HG02763 (cell line): ENCODE measurements around the gene FIBP.
"Not testable (repeated sequence)": the region's sequence is repeated elsewhere in the genome, so short reads cannot be mapped to it uniquely, and the experiment has no call there.

Source experiments
- ATAC-seq: cut with Tn5 transposase; IDR thresholded peaks from one replicate; pipeline ENCODE4 v1.9.1; 2021; ENCODE audit warnings: mild to moderate bottlenecking, moderate library complexity; ENCODE audit not compliant: unreplicated experiment

FIBP gene

DNA sequence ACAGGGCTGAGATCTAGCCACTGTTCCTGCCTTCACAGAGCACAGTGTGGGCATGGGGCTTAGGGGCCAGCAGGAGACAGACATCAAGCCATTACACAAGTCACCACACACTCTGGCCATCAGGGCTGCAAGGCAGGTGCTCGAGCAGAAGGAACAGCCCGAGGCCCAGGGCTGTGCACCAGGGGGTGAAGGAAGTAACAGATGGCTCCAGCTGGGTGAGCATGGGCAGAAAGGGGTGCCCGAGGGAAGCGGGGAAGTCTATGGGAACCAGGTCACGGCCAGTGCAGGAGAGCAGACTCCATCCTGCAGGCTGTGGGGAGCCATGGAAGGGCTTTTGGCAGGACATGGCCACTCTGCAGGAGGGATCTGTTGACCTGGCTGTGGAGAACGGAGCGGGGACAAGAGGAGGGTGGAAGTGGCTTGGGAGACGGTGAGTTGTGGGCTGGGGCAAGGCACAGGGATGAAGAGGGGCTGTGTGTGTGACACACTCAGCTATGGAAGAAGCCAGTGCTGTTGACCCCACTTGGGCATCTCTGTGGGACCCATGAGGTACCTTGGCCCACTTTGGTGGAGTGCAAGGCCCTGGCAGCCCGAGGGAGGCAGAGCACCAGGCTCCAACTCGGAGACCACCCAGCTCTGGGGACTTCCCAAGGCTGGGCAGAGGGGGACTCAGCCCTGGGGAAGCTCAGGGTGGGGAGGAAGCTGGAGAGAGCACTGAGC, 27.0 kb upstream of the FIBP start:
- ATAC-seq = no peak

DNA sequence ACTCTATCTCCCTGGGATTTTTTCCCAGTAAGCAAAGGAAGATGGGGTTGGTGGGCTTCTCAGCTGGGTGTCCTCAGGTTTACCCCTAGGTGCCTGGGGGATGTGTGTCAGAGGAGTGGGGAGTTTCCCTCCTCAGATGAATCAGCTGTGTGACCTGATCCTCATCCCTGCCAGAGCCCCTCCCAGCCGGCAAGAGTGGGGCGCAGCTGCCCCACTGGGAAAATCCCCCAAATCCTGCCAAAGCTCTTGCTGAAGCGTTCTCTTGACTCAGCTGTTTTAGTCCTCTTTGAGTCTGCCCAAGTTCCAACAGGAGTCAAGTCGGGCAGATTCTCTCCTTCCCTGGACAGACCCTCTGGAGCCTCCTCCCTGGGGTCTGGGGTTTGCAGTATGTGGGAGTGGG, 24.6 kb upstream of the FIBP start:
- no peak for ATAC-seq

DNA sequence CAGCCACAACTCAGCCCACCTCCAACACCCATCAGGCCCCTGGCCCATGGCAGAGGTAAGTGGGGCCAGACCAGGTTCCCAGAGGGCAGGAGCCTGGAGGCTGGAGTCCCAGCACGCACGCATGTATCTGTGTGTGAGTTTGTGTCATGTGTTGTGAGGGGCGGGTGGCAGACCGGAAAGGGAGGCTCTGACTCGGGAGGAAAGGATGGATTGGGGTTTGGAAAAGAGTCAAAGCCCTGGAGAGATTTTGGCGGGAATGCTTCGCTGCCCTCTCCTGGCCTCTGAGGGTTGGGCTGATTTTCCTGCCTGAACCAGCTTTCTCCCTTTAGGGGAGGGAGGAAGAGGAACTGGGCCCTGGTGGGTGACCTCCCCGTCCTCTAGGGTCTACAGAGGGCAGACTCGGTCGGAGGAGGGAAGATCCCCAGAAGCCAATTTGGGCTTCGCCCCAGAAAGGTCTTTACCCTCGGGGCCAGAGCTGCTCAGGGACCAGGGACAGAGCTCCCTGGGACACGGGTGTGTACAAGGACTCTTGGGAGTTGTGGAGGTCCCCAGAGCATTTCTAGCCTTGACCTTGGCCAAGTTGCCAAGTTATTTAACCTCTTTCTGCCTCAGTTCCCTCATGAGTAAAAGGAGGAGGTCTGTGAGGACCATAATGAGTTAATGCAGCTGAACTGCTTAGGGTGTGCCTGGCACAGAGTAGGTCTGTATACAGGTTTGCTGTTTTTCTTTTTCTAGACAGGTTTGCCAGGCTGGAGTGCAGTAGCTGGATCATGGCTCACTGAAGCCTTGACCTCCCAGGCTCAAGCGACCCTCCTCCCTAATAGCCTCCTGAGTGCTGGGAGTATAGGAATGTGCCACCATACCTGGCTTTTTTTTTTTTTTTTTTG, 23.7 kb upstream of the FIBP start:
- ATAC-seq = no peak

DNA sequence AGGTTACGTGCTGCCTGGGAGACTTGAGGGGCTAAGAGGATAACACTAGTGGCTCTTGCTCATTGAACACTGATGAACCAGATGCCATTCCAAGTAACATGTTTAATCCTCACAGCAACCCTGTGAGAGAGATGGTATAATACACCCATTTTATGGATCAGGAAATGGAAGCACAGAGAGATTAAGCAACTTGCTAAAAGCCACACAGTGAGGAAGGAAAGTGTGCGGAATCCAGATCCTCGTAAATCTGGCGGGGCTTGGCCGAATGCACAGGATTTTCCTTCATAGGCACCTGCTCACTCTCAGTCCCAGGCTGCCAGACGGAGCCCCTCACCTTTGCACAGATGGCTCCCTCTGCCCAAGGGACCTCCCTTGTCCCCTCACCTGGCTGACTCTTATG, 19.6 kb upstream of the FIBP start:
- ATAC-seq = no peak

DNA sequence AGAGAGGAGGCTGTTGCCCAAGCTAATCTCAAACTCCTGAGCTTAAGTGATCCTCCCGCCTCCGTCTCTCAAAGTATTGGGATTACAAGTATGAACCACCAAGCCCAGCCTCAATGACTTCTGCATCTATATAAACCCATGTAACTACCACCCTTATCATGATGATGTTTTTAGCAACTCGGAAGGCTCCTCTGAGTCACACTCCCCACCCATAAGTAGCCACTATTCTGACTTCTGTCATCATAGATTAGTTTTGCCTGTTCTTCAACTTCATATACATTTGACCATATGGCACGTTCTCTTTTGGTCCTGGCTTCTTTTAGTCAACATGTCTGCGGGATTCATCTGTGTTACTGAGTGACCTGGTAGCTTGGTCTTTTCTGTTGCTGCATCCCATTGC, 18.3 kb upstream of the FIBP start:
- no peak for ATAC-seq

DNA sequence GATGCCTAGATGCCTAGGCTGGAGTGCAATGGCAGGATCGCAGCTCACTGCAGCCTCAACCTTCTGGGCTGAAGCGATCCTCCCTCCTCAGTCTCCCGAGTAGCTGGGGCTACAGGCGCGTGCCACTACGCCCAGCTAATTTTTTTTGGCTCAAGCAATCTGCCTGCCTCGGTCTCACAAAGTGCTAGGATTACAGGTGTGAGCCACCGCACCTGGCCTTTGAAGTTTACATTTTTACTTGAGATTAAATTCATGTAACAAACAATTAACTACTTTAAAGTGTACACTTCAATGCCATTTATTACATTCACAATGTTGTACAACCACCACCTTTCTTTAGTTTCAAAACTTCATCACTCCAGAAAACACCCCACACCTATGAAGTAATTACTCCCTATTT, 15.4 kb upstream of the FIBP start:
- ATAC-seq = no peak

DNA sequence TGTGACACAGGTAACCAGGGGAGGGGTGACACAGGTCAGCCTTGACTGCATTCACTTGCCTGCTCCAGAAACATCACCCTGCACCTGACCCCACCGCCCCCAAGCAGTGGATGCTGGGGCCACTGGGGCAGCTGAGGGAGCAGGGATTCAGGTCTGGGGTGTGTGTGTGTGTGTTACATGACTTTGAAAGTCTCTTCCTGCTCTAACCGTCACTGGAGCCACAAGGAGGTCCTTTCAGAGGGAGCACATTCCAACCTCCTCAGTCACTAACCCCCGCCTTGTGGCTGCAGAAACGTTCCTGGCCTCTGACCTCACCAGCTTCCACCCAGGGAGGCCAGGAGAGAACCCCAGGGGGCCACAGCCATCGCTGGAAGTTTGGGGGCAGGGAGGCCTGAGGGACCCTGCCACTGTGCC, 14.8 kb upstream of the FIBP start:
- no peak for ATAC-seq

DNA sequence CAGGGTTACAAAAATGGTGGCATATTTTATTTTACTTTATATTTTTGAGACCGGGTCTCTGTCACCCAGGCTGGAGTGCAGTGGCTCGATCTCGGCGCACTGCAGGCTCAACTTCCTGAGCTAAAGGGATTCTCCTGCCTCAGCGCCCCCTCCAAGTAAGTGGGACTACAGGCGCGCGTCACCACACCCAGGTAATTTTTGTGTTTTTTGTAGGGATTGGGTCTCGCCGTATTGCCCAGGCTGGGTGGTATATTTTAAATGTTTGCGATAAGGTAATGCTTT, 12.6 kb upstream of the FIBP start:
- ATAC-seq = no peak

DNA sequence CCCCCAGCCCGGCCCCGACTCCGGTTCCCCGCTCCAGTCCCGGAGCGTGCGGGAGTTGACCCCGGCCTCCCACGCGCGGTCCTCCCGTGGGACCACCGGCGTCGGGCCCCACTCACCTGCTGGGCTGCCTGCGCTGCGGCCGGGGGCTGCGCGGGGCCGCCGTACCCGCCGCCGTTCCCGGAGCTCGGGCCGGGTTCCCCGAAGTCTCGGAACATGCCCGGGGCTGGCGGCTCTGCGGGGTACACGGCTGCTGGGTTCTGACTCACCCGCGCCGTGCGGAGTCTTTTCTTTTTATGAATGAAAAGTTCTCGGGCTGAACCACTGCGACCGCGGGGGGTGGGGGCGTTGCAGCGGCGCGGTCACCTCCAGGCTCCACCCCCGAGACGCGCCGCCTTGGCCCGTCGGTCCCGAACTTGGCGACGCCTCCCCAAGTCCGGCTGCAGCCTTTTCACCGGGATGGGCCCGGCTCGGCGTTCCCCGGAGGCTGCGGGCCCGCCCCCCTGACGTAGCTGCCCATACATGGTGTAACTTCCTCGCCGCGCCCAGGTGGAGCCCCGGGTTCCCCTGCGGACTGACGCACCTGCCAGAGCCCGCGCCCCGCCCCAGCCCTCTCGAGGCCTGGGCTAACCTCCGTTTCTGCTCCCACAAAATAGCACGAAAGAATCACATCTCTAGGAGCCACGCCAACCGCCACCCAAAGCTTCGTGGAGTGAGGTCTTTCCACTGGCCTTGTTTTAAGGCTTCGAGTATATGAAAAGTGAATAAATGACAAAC, 12.0 kb upstream of the FIBP start, which contains the start of gene FOSL1:
TSS of gene FOSL1 (minus strand) at position 264 of the 774 bp plus-strand sequence. CDS start at position 215, 49 bp downstream.
- peak; percentile 79 for ATAC-seq

DNA sequence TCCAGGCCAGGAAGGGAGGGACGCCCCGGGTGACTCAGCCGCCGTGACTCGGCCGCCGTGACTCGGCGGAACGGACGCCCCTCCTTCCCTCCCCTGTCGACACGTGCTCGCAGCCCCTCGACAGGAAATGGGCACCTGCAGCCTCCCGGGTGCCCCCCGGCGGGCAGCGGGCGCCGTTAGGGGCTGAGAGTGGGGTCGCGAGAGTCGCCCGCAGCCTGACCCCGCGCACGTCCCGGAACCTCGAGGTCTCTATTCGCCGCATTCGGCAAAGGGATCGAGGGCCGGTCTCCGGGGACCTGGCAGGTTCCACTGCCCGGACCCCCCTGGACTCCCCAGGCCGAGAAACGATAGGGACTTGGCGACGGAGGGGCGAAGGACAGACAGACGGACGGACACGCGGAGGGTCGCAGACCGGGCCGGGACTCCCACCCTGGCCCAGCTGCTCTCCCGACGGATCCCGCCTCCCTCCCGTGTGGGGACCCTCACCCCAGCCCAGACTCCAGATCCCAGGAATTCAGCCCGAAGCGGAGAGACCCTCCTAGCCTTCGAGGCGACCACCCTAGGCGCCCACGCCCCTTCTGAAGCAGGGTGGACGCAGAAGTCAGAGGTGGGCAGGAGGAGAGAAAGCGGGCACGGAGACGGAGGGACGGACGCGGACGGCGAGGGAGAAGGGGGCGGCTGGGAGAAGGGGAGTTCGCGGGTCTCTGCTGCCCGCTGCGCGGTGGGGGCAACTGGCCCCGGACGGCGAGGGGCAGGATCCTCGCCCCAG, 11.3 kb upstream of the FIBP start:
- no peak for ATAC-seq

DNA sequence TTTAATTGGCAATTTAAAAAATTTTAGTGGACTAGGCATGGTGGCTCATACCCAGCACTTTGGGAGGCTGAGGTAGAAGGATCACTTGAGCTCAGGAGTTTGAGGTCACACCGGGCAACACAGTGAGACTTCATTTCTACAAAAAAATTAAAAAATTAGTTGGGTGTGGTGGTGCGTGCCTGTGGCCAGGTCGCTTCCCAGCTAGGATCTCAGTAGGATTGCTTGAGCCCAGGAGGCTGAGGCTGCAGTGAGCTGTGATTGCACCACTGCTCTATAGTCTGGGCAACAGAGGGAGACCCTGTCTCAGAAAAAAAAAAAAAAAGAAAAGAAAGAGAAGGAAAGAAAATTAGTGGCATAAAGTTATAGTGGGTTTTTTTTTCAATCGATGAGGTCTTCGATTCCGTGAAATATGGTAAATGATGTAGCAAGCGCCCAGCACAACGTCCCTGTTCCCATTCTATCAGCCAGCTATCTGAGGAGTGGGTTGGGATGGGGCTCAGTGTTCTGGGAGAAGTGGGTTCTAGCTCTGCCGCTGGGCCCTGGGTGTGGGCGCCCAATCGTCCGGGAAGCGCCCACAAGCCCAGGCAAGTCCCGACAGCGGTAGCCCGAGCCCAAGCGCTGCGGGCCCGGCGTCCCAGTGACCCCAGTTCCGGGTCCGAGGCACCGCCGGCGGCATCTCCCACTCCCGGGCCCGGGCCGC, 10.5 kb upstream of the FIBP start:
- ATAC-seq = no peak

DNA sequence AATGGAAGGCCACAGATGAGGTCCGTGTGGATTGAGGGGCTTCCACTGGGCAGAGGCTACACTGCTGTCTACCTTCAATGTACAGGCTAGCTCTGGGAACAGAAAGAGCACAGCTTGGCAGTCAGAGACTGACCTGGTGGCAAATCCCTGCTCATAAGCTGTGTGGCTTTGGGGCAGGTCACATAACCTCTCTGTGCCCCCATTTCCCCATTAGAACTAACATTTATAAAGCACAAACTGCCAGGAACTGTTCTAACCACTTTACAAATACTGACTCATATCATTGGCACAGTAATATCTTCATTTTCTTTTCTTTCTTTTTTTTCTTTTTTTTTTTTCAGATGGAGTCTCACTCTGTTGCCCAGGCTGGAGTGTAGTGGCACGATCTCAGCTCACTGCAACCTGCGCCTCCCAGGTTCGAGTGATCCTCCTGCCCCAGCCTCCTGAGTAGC, 8.8 kb upstream of the FIBP start:
- ATAC-seq = no peak

DNA sequence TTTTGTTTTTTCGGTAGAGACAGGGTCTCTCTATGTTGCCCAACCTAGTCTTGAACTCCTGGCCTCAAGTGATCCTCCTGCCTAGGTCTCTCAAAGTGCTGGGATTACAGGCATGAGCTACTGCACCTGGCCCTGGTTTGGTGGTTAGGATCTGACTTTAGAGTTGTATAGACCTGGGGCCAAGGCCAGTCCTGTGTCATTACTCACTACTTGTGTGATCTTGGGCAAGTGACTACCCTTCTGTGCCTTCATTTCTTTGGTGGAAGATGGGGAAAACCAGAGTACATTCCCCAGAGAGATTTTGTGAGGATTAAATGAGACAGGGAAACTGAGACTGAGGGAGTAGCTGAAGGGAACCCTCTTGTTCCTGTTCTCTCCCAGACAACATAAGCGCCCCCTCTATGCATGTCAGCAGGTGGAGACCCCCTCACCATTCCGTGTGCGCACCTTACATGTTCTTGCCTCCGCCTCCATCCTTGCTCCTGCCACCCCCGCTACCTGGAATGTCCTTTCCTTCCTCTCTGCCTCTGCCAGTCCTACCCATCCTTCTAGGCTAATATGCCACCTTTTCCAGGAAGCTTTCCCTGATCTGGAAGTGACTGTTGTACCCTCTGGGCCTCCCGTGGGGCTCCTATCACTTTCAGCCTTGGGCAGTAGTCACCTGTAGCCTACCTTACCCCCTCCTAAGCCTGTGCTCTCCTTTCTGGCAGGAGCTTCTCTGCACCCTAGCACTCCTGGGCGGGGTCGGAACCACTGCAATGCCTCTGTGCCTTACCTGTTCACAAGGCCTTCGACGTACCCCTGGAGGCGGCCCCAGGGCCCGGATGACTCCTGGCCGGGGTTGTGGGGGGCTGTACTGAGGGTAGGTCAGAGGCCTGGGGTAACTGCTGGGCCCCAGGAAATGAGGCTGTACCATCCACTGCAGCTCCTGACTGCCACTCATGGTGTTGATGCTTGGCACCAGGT, 8.0 kb upstream of the FIBP start:
- no peak for ATAC-seq

DNA sequence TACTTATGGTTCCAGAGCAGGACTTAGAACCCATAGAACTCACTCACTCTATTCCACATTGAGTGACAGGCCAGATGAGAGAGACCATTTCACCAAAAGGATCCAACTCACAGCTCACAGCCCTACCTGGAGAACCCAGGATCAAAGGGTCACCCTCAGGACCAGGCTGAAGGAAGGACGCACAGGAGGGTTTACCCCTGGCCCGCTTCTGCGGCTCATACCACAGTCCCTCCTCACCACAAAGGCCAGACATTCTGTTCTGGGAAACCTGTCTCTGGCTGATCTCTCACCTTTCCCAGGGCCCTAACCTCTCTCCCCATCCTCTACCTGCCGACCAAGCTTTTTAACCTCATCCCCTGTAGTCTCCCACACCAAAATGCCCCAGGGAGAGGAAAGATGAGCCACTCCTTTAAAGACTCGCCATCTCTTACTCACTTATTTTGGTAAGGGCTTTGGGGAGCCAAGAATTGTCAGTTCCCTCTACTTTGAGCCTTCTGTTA, 7.3 kb upstream of the FIBP start:
- ATAC-seq = no peak

DNA sequence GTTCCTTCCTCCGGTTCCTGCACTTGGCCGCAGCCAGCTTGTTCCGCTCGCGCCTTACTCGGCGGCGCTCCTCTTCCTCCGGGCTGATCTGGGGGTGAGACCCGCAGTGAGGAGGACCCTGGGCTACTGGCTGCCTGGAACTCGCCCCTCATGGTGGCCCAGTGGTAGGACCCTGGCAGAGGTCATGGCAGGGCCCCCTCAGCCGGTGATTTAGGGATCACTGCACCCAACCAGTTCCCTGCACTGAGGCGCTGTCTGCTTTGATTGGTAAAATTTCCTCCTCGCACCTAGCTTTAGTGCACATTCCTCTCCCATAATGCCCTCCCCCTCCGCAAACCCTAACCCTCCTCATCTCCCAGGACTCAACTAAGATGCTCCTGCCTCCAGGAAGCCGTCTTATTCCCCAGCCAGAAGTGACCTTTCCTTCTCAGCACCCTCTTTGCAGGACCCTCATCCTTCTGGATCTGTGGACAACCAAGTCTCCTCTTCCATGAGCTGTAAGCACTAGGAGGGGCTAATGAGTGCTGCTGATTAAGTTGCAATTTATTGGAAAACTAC, 5.8 kb upstream of the FIBP start:
- no peak for ATAC-seq

DNA sequence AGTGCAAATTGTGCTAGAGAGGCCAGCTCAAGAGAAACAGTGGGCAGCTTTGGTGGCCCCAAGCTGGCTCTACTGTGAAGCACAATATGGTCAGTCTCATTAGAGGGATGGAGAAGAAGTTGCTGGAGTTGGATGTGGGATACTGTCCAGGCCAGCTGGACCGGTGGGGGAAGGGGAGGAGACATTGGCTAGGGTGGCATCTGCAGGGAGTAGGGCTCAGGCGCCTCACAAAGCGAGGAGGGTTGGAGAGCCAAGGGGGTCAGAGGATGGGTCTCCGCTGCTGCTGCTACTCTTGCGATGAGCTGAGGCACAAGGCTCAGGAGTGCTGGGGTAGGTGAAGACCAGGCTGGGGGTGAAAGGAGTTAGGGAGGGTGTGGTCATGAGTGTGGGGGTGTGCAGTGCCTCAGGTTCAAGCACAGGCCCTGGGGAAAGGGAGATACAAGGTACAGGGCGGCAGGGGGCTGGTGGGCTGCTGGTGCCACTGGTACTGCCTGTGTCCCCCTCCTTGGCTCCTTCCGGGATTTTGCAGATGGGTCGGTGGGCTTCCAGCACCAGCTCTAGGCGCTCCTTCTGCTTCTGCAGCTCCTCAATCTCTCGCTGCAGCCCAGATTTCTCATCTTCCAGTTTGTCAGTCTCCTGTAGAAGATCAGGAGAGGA, 4.5 kb upstream of the FIBP start:
- ATAC-seq = no peak

DNA sequence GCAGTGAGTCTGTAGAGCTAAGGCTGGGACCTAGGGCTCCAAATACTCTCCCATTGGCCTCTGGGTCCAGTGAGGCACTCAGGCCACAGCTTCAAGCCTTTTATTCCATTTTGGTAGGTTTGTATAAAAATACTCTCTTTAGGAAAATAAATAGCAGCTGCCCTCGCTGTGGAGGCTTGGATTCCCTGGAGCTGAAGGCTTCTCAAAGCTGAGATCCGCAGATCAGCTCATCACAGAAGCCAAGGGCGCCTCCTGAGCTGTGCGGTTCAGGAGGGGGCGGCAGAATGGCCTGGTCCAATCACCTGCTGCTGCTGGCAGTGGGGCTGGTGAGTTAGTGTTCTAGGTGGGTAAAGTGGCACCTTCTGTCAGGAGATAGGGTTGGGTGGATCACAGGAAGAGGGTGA, 3.9 kb upstream of the FIBP start:
- not testable (repeated sequence) for ATAC-seq
